SK-N-SH (cell line): ENCODE measurements around the gene LPCAT2. TPM values are rescaled to one million over a fixed set of nuclear protein-coding genes. Genes with fewer than 3 reads are reported as not detected.

Experiments
- CTCF ChIA-PET: fragments of 300-600, 350-600 bp; formaldehyde crosslinking; extraction: SDS; loops from one replicate; lab custom pipeline; 2021; lab: Yijun Ruan, JAX
- POLR2A ChIA-PET: fragments of 350-600 bp; sonication (Branson Sonifier 250); formaldehyde crosslinking; extraction: SDS; loops from one replicate; lab custom pipeline; 2020; ENCODE audit warnings: antibody characterized with exemption, inconsistent platforms; lab: Yijun Ruan, JAX
- DNase-seq: peaks from one replicate; pipeline ENCODE4 v3.0.0; 2012
- H2AFZ ChIP-seq: fragments of 200-600 bp; sonication (generic); 2 replicates; pipeline ENCODE4 v1.8.1; 2016; ENCODE audit warnings: antibody characterized with exemption, mild to moderate bottlenecking, low read depth
- H3F3A ChIP-seq: fragments of 200-600 bp; sonication (generic); replicated peaks from 2 replicates; pipeline ENCODE3; 2016; ENCODE audit warnings: antibody characterized with exemption, mild to moderate bottlenecking; ENCODE audit not compliant: insufficient read depth
- H3K27ac ChIP-seq, 2 experiments: fragments of 200-500 bp in 1 of 2; fragments of 200-600 bp in 1 of 2; sonication (Bioruptor generic) in 1 of 2; sonication (generic), shearing (Covaris generic) in 1 of 2; 2 replicates each; pipeline versions ENCODE4 v1.5.1 to v1.6.1; 2014 to 2016; ENCODE audit warnings: low read depth in 2 of 2, inconsistent platforms in 1 of 2, low read length in 1 of 2, mild to moderate bottlenecking in 1 of 2, mixed read lengths in 1 of 2
- H3K27me3 ChIP-seq: fragments of 200-600 bp; sonication (generic), shearing (Covaris generic); 2 replicates; pipeline ENCODE4 v1.6.1; 2016; ENCODE audit warnings: mixed run types; ENCODE audit not compliant: insufficient read depth
- H3K36me3 ChIP-seq, 2 experiments: fragments of 200-500 bp in 1 of 2; fragments of 200-600 bp in 1 of 2; sonication (Bioruptor generic) in 1 of 2; sonication (generic) in 1 of 2; replicated peaks in 1 of 2; 2 replicates each; pipeline versions ENCODE3 to v1.5.1; 2014 to 2016; ENCODE audit warnings: low read length in 1 of 2, mild to moderate bottlenecking in 1 of 2; ENCODE audit not compliant: insufficient read depth in 2 of 2, control insufficient read depth in 1 of 2
- H3K4me1 ChIP-seq, 2 experiments: fragments of 200-500 bp in 1 of 2; fragments of 200-600 bp in 1 of 2; sonication (Bioruptor generic) in 1 of 2; sonication (generic), shearing (Covaris generic) in 1 of 2; 2 replicates each; pipeline versions ENCODE4 v1.5.1 to v1.6.1; 2014 to 2016; ENCODE audit warnings: low read depth in 1 of 2, low read length in 1 of 2, mixed run types in 1 of 2; ENCODE audit not compliant: insufficient read depth in 2 of 2, control insufficient read depth in 1 of 2
- H3K4me2 ChIP-seq: fragments of 200-600 bp; sonication (generic), shearing (Covaris generic); 2 replicates; pipeline ENCODE4 v1.6.1; 2017; ENCODE audit warnings: mixed run types
- H3K4me3 ChIP-seq, 2 experiments: fragments of 200-500 bp in 1 of 2; fragments of 200-600 bp in 1 of 2; sonication (Bioruptor generic) in 1 of 2; sonication (generic), shearing (Covaris generic) in 1 of 2; 2 replicates each; pipeline versions ENCODE4 v1.5.1 to v1.8.1; 2014 to 2016; ENCODE audit warnings: low read depth in 2 of 2, inconsistent platforms in 1 of 2, low read length in 1 of 2, mild to moderate bottlenecking in 1 of 2, mixed read lengths in 1 of 2, moderate library complexity in 1 of 2
- H3K79me2 ChIP-seq: fragments of 200-600 bp; sonication (generic); 2 replicates; pipeline ENCODE4 v1.8.1; 2017; ENCODE audit warnings: mild to moderate bottlenecking; ENCODE audit not compliant: insufficient read depth
- H3K9ac ChIP-seq: fragments of 200-600 bp; sonication (generic); 2 replicates; pipeline ENCODE4 v1.6.1; 2017; ENCODE audit warnings: mixed run types
- H3K9me2 ChIP-seq: fragments of 200-600 bp; sonication (generic); 2 replicates; pipeline ENCODE4 v1.6.1; 2017; ENCODE audit warnings: mixed run types
- H3K9me3 ChIP-seq: fragments of 200-600 bp; sonication (generic); 2 replicates; pipeline ENCODE4 v1.6.1; 2017; ENCODE audit warnings: mixed run types, mild to moderate bottlenecking, moderate library complexity
- H4K20me1 ChIP-seq: fragments of 200-600 bp; sonication (generic); 2 replicates; pipeline ENCODE4 v1.6.1; 2017; ENCODE audit warnings: mild to moderate bottlenecking, mixed run types; ENCODE audit not compliant: insufficient read depth
- CHD2 ChIP-seq: fragments of 150-350 bp; IDR thresholded peaks from 2 replicates; pipeline ENCODE4 v1.6.1; 2018; ENCODE audit warnings: low read length; ENCODE audit not compliant: partially characterized antibody
- ELF1 ChIP-seq: IDR thresholded peaks from 2 replicates; pipeline ENCODE4 v1.4.0; 2012
- JUND ChIP-seq: IDR thresholded peaks from 2 replicates; pipeline ENCODE4 v1.4.0; 2012
- RCOR1 ChIP-seq: fragments of 150-350 bp; IDR thresholded peaks from 2 replicates; pipeline ENCODE4 v1.6.1; 2017; ENCODE audit warnings: antibody characterized with exemption, low read length
- WGBS: methylation state at CpG from one replicate; pipeline ENCODE4 v1.1.6; 2017; ENCODE audit warnings: low lambda C conversion rate; 5-methylcytosine and 5-hydroxymethylcytosine counted together
- polyA plus RNA-seq, 3 experiments: library from polyadenylated mRNA; depleted of rRNA; stranded (reverse); fragments of >200 nt; gene quantifications; 2 replicates each; pipeline ENCODE4 v1.2.3, GENCODE V29; 2012
- TF ChIP-seq, protein P1 (sequence below): fragments of 150-350 bp; IDR thresholded peaks from 2 replicates; pipeline ENCODE4 v1.6.1; 2016; ENCODE audit warnings: mild to moderate bottlenecking, low read depth, low read length
- TF ChIP-seq, protein P2 (sequence below): IDR thresholded peaks from 2 replicates; pipeline ENCODE4 v1.6.1; 2012; ENCODE audit warnings: mild to moderate bottlenecking, low read depth, low read length, moderate library complexity
- TF ChIP-seq, protein P3 (sequence below): IDR thresholded peaks from 2 replicates; pipeline ENCODE4 v1.4.0; 2012; ENCODE audit warnings: low read depth
- TF ChIP-seq, protein P4 (sequence below): fragments of 150-350 bp; IDR thresholded peaks from 2 replicates; pipeline ENCODE4 v1.6.1; 2017; ENCODE audit warnings: antibody characterized with exemption, low read length, low read depth, borderline replicate concordance

The LPCAT2 gene
- polyA plus RNA-seq, 1 of the 3 experiments (the other 2 are of a cell fraction), result 9.1 TPM

DNA sequence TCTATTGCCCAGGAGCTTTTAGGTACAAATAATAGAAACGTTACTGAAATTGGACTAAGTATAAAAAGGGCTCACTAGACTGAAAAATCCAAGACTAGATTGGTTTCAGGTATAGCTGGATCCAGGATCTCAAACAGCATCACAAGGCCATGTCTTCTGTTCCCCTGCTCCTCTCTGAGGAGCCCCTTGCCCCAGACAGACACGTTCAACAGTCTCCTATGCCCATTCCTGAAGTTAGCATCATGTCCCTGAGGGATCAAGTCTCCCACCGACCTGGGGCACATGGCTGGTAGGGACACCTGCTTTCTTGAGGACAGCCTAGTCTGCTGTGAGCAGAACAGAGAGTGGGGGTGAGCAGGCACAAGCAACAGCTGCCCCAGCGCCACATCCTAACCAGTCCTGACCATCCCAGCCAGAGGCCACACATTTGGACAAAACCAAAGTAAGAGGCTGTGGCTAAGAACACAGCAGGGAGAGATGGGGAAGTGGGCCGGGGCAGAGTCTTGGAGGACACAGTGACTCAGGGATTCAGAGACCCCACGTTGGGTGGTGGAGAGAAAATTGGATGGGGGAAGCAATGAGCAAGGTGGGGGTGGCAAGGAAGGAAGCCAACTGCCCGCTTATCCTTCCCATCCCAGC lies 40.4 kb upstream of the LPCAT2 start:
- no peak for TF ChIP-seq RCOR1
- TF ChIP-seq CHD2, result no peak
- TF ChIP-seq, protein P1, sequence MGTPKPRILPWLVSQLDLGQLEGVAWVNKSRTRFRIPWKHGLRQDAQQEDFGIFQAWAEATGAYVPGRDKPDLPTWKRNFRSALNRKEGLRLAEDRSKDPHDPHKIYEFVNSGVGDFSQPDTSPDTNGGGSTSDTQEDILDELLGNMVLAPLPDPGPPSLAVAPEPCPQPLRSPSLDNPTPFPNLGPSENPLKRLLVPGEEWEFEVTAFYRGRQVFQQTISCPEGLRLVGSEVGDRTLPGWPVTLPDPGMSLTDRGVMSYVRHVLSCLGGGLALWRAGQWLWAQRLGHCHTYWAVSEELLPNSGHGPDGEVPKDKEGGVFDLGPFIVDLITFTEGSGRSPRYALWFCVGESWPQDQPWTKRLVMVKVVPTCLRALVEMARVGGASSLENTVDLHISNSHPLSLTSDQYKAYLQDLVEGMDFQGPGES, result no peak
- TF ChIP-seq, protein P2, sequence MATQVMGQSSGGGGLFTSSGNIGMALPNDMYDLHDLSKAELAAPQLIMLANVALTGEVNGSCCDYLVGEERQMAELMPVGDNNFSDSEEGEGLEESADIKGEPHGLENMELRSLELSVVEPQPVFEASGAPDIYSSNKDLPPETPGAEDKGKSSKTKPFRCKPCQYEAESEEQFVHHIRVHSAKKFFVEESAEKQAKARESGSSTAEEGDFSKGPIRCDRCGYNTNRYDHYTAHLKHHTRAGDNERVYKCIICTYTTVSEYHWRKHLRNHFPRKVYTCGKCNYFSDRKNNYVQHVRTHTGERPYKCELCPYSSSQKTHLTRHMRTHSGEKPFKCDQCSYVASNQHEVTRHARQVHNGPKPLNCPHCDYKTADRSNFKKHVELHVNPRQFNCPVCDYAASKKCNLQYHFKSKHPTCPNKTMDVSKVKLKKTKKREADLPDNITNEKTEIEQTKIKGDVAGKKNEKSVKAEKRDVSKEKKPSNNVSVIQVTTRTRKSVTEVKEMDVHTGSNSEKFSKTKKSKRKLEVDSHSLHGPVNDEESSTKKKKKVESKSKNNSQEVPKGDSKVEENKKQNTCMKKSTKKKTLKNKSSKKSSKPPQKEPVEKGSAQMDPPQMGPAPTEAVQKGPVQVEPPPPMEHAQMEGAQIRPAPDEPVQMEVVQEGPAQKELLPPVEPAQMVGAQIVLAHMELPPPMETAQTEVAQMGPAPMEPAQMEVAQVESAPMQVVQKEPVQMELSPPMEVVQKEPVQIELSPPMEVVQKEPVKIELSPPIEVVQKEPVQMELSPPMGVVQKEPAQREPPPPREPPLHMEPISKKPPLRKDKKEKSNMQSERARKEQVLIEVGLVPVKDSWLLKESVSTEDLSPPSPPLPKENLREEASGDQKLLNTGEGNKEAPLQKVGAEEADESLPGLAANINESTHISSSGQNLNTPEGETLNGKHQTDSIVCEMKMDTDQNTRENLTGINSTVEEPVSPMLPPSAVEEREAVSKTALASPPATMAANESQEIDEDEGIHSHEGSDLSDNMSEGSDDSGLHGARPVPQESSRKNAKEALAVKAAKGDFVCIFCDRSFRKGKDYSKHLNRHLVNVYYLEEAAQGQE, result no peak
- no peak for TF ChIP-seq JUND
- TF ChIP-seq, protein P3, sequence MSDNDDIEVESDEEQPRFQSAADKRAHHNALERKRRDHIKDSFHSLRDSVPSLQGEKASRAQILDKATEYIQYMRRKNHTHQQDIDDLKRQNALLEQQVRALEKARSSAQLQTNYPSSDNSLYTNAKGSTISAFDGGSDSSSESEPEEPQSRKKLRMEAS, result no peak
- no peak for TF ChIP-seq ELF1
- TF ChIP-seq, protein P4, sequence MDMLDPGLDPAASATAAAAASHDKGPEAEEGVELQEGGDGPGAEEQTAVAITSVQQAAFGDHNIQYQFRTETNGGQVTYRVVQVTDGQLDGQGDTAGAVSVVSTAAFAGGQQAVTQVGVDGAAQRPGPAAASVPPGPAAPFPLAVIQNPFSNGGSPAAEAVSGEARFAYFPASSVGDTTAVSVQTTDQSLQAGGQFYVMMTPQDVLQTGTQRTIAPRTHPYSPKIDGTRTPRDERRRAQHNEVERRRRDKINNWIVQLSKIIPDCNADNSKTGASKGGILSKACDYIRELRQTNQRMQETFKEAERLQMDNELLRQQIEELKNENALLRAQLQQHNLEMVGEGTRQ, result no peak
- no peak overlapping the region for H3K27ac ChIP-seq
- no peak overlapping the region for H3K4me2 ChIP-seq
- H3K9me3 ChIP-seq, result no peaks in the 10 kb centered on the region
- ChIA-PET CTCF (interaction anchor here (0.7 to 7.9 kb wide), 8 partner anchors 8 to 888 kb away, joined by 3 to 124 read pairs (median 5); no protein-coding TSS in a partner anchor), POLR2A (no interaction called here)
- 93% methylated on average over 7 of the region's 7 CpGs for WGBS
- peaks cover 5 to 24% of the 10 kb centered on the region in 2 experiments; a peak in 3 of 4 replicates for H3K4me1 ChIP-seq
- no peaks in the 10 kb centered on the region for H4K20me1 ChIP-seq
- H3K4me3 ChIP-seq, result no peak overlapping the region
- no peaks in the 10 kb centered on the region for H3K79me2 ChIP-seq
- no peaks in the 10 kb centered on the region for H3K27me3 ChIP-seq
- no peaks in the 10 kb centered on the region for H3K36me3 ChIP-seq
- no peak overlapping the region for H2AFZ ChIP-seq
- no peak overlapping the region for H3K9ac ChIP-seq
- peaks cover 29% of the 10 kb centered on the region for H3F3A ChIP-seq
- H3K9me2 ChIP-seq, result no peaks in the 10 kb centered on the region
- DNase-seq, result no peak
